ENCODE data around the gene GDF15.

DNA sequence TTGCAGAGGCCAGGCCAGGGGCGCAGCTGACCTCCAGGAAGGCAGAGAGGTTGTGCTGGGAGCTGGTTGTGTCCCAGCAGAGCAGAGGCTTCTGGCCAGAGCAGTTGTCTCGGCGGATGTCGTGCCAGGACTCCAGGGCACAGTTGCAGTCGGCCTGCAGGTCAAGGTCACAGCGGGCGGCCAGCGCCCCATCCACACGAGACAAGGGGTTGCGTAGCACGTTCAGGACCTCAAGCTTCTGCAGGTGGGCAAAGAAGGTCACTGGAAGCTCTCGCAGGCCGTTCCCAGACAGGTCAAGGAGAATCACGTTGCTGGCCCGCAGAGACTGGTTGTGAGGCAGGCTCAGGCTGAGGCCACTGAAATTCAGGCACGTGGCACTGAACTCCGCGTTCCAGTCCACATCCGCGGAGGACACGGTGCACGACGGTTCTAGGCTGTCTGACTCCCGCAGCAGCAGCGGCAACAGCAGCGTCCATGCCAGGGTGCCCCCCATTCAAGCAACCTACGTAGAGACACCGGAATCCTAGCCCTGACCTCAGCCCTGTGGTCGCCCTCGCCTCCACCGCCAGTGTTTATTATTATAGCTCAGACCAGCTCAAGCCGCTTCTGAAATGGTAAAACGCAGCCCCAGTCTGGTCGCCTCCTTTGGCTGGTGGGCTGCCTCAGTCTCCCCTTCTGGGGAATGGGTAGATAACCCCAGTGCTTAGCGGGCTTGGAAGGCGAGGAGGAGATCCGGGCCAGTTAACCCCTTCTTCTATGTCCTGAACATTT lies 10.7 kb downstream of the GDF15 start:
- TF ChIP-seq, protein P1, sequence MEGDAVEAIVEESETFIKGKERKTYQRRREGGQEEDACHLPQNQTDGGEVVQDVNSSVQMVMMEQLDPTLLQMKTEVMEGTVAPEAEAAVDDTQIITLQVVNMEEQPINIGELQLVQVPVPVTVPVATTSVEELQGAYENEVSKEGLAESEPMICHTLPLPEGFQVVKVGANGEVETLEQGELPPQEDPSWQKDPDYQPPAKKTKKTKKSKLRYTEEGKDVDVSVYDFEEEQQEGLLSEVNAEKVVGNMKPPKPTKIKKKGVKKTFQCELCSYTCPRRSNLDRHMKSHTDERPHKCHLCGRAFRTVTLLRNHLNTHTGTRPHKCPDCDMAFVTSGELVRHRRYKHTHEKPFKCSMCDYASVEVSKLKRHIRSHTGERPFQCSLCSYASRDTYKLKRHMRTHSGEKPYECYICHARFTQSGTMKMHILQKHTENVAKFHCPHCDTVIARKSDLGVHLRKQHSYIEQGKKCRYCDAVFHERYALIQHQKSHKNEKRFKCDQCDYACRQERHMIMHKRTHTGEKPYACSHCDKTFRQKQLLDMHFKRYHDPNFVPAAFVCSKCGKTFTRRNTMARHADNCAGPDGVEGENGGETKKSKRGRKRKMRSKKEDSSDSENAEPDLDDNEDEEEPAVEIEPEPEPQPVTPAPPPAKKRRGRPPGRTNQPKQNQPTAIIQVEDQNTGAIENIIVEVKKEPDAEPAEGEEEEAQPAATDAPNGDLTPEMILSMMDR (conservative IDR thresholded peaks at IDR 0.05; ENCODE audit: low read length): no peak
- no peak for TF ChIP-seq EZH2phosphoT487 (IDR thresholded peaks at IDR 0.05; ENCODE audit: borderline replicate concordance)

All from Loucy (cell line).